Activated CD8-positive, alpha-beta T cell treated with anti-CD3 and anti-CD28 coated beads for 36 hours (primary cell): ENCODE results near the gene MRPS10. TPM values are rescaled to one million over a fixed set of nuclear protein-coding genes. Genes with fewer than 3 reads are reported as not detected.

ENCODE experiments used
- ATAC-seq: fragments of 200-7000 bp; cut with Tn5 transposase; one replicate; pipeline ENCODE4 v1.10.0; 2021; ENCODE audit warnings: mild to moderate bottlenecking, moderate library complexity
- CTCF ChIA-PET: fragments of 350-600 bp; sonication (Branson Sonifier 250); formaldehyde crosslinking; loops from one replicate; lab custom pipeline; 2021; ENCODE audit warnings: antibody characterized with exemption; lab: Charles Lee
- POLR2A ChIA-PET: fragments of 350-600 bp; sonication (Branson Sonifier 250); formaldehyde crosslinking; loops from one replicate; lab custom pipeline; 2021; ENCODE audit warnings: antibody characterized with exemption; lab: Charles Lee
- DNase-seq: peaks from one replicate; pipeline ENCODE4 v3.0.0-alpha.2; 2020
- H3K27ac Mint-ChIP-seq: one replicate; pipeline ENCODE4 v1.8.0; 2021; ENCODE audit warnings: mild to moderate bottlenecking, mixed read lengths
- H3K27me3 Mint-ChIP-seq: one replicate; pipeline ENCODE4 v1.8.0; 2021; ENCODE audit warnings: mixed read lengths
- H3K36me3 Mint-ChIP-seq: one replicate; pipeline ENCODE4 v1.8.0; 2021; ENCODE audit warnings: low read depth, mixed read lengths
- H3K4me1 Mint-ChIP-seq: one replicate; pipeline ENCODE4 v1.8.0; 2021; ENCODE audit warnings: low read depth, mixed read lengths
- H3K4me3 Mint-ChIP-seq: one replicate; pipeline ENCODE4 v1.8.0; 2021; ENCODE audit warnings: mild to moderate bottlenecking, moderate library complexity, mixed read lengths
- H3K9me3 Mint-ChIP-seq: one replicate; pipeline ENCODE4 v1.8.0; 2021; ENCODE audit warnings: mixed read lengths
- intact Hi-C: fragments of 100-400 bp; cut with micrococcal nuclease; formaldehyde crosslinking; loops from one replicate; pipeline ENCODE4 v1.10.0; 2022
- total RNA-seq, 2 experiments: library from RNA; stranded (reverse); gene quantifications; one replicate each; pipeline ENCODE4 v1.2.3, GENCODE V29; 2021
- TF ChIP-seq, protein P1 (sequence below): fragments of 200-600 bp; IDR thresholded peaks from one replicate; pipeline ENCODE4 v1.8.0; 2022; ENCODE audit warnings: antibody characterized with exemption, mild to moderate bottlenecking

The MRPS10 gene
- total RNA-seq, 2 experiments from 2014 or later: 36.7 to 38.9 TPM

DNA sequence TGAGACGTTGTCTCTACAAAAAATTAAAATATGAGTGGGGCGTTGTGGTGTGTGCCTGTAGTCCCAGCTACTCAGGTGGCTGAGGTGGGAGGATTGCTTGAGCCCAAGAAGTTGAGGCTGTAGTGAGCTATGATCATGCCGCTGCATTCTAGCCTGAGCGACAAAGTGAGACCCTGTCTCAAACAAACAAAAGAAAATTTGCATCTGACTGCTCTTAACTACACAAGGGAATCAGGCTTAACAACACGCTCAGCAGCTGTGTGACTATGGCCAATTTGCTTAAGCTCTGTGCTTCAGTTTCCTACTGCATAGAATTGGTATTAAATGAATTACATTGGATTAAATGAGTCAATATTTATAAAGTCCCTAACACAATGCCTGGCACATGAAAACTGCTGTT lies 24.3 kb upstream of the MRPS10 start:
- H3K9me3 Mint-ChIP-seq: no peaks in the 10 kb centered on the region
- H3K4me3 Mint-ChIP-seq: no peak overlapping the region
- H3K27ac Mint-ChIP-seq: no peak overlapping the region
- peaks cover 2% of the 10 kb centered on the region for H3K4me1 Mint-ChIP-seq
- intact Hi-C loops: no loop called here
- CTCF ChIA-PET: interaction anchor here (0.6 to 1.9 kb wide), 5 partner anchors 10 to 497 kb away, joined by 3 to 6 read pairs (median 3); no protein-coding TSS in a partner anchor
- POLR2A ChIA-PET: no interaction called here
- no peak for DNase-seq
- ATAC-seq: no peak
- TF ChIP-seq, protein P1, sequence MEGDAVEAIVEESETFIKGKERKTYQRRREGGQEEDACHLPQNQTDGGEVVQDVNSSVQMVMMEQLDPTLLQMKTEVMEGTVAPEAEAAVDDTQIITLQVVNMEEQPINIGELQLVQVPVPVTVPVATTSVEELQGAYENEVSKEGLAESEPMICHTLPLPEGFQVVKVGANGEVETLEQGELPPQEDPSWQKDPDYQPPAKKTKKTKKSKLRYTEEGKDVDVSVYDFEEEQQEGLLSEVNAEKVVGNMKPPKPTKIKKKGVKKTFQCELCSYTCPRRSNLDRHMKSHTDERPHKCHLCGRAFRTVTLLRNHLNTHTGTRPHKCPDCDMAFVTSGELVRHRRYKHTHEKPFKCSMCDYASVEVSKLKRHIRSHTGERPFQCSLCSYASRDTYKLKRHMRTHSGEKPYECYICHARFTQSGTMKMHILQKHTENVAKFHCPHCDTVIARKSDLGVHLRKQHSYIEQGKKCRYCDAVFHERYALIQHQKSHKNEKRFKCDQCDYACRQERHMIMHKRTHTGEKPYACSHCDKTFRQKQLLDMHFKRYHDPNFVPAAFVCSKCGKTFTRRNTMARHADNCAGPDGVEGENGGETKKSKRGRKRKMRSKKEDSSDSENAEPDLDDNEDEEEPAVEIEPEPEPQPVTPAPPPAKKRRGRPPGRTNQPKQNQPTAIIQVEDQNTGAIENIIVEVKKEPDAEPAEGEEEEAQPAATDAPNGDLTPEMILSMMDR: no peak
- no peaks in the 10 kb centered on the region for H3K27me3 Mint-ChIP-seq
- H3K36me3 Mint-ChIP-seq: peaks cover 1% of the 10 kb centered on the region

DNA sequence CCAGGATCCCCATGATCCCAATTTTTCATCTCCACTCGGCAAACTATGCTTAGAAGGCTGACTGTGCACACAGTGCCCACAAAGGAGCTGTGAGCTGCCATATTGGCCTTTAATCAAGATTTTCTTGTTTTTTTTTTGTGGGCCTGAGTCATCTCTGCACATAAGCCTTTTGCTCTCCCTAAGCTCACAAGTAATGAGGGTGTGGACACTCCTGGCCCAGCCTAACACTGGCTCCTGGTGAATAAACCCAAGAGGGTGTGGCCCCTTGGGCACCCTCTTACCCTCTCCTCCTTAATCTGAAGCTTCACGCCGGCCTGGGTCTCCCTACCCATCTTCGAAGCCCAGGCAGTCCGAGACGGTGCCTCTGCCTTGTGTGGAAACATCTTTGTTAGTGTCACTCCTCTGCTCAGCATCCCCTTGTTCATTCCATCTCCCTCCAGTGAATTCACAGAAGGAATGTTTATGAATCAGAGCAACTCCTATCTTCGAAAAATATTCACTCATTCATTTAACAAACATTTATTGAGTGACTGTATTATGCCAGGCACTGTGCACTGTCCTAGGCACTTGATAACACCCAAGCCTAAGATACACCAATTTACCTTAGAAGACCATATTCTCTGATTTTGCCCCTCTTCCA lies 22.2 kb upstream of the MRPS10 start:
- TF ChIP-seq, protein P1: no peak
- DNase-seq (no peak), ATAC-seq (no peak)
- no peaks in the 10 kb centered on the region for H3K27me3 Mint-ChIP-seq
- H3K4me3 Mint-ChIP-seq: no peak overlapping the region
- peaks cover 5% of the 10 kb centered on the region for H3K4me1 Mint-ChIP-seq
- ChIA-PET CTCF (interaction anchor here (1.8 kb wide), 1 partner anchor 308 kb away, joined by 7 read pairs; no protein-coding TSS in a partner anchor), POLR2A (interaction anchor here (1.0 kb wide), 1 partner anchor 308 kb away, joined by 3 read pairs; no protein-coding TSS in a partner anchor)
- intact Hi-C loops: no loop called here
- H3K36me3 Mint-ChIP-seq: peaks cover 2% of the 10 kb centered on the region
- no peak overlapping the region for H3K27ac Mint-ChIP-seq
- H3K9me3 Mint-ChIP-seq: no peaks in the 10 kb centered on the region

DNA sequence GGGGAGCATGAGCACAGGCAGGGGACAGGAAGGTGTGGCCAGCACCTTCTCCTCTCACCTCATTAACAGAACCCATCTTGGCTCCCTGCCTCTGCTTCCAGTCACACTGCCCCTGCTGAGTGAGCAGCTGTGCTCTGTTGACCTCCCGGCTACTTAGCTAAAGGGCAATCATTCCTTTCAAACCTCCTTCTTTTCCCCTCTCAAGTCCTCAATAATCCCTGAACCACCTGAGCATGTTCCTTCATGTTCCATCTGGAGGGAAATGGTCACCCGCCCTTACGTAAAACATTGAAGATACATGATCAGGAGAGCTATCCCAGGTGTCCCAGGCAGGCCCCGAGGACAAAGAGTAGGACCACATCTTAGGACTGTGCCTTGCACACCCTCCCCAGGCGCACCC lies 21.7 kb upstream of the MRPS10 start:
- Mint-ChIP-seq H3K27ac (no peak overlapping the region), H3K36me3 (peaks cover 2% of the 10 kb centered on the region)
- ATAC-seq: no peak

DNA sequence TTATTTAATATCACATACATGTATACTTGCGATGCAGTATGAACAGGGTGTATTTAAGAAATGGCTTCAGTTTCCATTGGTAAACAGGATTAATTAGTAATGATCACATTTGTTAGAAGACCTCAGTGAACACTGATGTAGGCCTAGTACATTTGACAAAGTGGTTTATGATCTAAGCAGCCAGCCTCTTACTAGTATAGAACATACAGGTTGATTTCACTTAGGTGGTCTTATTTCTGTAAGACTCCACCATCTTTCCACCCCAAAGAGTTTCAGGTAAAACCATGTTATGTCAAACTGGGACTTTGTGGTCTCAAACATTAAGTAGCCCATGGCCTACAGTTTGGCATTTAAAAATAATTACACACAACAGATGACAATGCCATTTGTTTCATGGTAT lies 20.2 kb upstream of the MRPS10 start:
- peaks cover 2% of the 10 kb centered on the region for H3K36me3 Mint-ChIP-seq
- intact Hi-C loops: no loop called here
- DNase-seq: no peak
- H3K27ac Mint-ChIP-seq: no peak overlapping the region
- no peak overlapping the region for H3K4me3 Mint-ChIP-seq
- H3K4me1 Mint-ChIP-seq: peaks cover 5% of the 10 kb centered on the region
- no peaks in the 10 kb centered on the region for H3K27me3 Mint-ChIP-seq
- POLR2A ChIA-PET: no interaction called here
- TF ChIP-seq, protein P1: no peak
- CTCF ChIA-PET: no interaction called here
- no peak for ATAC-seq
- H3K9me3 Mint-ChIP-seq: no peaks in the 10 kb centered on the region

More for the DNA sequence above, 21.7 kb upstream of the MRPS10 start:
- ChIA-PET POLR2A (interaction anchor here (1.0 kb wide), 1 partner anchor 308 kb away, joined by 3 read pairs; no protein-coding TSS in a partner anchor), CTCF (interaction anchor here (1.8 kb wide), 1 partner anchor 308 kb away, joined by 7 read pairs; no protein-coding TSS in a partner anchor)
- TF ChIP-seq, protein P1: no peak
- Mint-ChIP-seq H3K9me3 (no peaks in the 10 kb centered on the region), H3K4me1 (peaks cover 5% of the 10 kb centered on the region), H3K27me3 (no peaks in the 10 kb centered on the region), H3K4me3 (no peak overlapping the region)
- intact Hi-C loops: no loop called here
- DNase-seq: no peak

DNA sequence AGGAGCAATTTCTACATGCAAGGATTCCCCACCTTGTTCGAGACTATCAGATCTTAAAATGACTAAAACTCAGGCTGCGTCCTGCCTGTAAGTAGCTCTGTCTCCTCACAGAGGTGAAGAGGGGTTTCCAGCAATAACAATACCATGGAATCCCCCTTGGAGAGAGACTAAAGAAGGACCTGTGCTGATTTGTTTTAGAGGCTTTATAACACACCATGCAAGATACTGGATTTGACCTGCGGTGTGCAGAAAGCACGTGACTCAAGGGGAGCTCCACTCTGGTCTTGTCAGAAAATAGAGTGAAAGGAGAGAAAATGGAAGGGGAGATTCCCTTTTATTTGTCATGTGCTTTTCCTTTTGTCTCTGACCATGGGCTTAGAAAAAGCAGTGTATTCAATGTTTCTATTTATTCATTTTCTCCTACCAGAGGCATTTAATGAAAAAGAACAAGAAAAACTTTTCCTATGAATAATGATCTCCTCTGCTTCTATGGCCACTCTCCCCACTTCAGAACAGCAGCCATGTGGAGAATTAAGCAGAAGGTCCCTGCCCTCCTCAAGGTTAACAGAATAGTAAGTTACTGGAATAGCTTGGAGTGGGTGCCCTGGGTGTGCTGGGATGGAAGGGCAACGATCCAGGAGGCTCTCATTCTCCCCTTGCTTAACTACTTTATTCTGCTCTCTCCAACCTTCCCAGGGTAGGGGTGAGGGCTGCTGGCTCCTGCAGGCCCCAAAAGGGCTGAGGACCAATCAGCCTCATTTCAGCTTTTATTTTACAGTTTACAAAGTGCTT lies 19.2 kb upstream of the MRPS10 start:
- ATAC-seq: peak; percentile 53
- Mint-ChIP-seq H3K27ac (peak overlapping the region; percentile 52), H3K36me3 (peaks cover 2% of the 10 kb centered on the region), H3K9me3 (no peaks in the 10 kb centered on the region), H3K27me3 (no peaks in the 10 kb centered on the region), H3K4me3 (no peak overlapping the region), H3K4me1 (peaks cover 5% of the 10 kb centered on the region)
- POLR2A ChIA-PET: no interaction called here
- no peak for DNase-seq
- intact Hi-C loops: no loop called here
- CTCF ChIA-PET: no interaction called here
- TF ChIP-seq, protein P1: no peak
